Stimulated activated CD4-positive, alpha-beta T cell treated with anti-CD3 and anti-CD28 coated beads, Interleukin-2, amount 100 ng/mL, for 48 hours (primary cell): ENCODE measurements around the gene CASZ1.

Experiments
- DNase-seq, 2 donors: peaks; one replicate each; pipeline ENCODE4 v3.0.0-alpha.2; 2020

CASZ1 gene

GRCh38 chr1:10650556-10651388 lies 145.7 kb downstream of the CASZ1 start:
- no peak for DNase-seq

DNA sequence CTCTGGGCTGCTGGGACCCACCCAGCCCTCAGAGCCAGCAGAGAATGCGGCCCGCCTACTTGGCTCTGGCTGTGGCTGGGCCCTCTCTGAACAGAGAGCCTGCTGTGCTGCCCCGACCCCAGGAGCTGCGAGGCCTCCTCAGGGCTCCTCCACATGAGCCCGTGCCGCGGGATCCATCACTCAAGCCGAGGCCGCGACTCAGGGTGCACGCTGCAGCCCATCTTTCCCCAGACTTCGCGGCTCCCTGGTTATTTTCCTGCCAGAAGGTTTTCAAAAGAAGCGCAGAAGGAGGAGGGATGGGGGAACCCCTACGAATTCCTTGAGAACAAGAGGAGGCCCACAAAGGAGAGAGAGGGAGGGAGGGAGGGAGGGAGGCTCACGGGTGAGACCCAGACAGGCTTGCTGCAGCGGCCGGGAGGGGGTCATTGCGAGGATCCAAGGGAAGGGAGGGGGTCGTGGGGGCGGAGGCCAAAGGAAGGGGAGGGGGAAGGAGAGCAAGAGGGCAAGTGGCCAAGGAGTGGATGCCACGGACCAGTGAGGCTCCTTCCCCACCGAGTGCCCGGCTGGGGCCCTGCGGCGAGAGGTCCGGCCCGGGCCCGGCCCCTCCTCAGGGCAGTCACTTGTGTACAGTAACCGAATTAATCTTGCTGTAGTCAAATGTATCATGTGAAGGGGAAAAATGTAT lies 146.8 kb downstream of the CASZ1 start:
- no peak for DNase-seq

DNA sequence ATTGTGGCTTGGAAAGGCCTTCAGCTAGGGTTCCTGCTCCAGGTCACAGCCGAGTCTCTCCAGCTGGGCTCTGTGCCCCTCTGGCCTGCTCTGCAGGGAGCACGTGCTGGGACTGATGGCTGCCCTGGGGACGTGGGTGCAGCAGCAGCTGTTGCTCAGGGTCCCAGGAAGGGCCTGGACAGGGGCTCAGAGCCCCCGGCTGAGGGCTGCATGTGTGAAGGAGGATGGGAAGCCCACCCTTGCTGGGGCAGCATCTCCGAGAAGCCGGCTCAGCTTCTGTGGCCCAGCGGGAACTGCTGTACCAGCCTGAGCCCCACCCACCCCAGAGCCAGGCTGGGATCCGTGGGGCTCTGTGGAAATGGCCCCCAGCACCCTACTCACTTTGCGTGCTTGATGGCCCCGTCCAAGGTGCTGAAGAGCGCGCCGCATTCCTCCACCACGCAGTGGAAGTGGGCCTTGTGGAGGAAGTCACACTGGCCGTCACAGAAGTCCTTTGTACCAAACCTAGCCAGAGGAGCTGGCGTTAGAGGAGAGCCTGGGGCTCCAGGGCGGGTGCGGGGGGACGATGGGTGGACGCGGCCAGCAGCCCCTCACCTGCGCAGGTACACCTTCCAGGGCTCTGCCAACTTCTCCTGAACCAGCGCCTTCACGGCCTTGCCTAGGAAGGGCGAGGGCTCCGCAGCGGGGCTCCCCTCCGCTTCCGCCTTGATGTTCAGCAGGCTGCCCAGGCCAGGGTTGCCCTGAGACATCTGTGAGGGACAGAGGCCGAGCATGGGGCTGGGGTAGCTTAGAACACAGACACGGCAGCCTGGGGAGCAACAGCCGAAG lies 147.5 kb downstream of the CASZ1 start:
- DNase-seq: no peak

GRCh38 chr1:10647414-10648170 lies 148.9 kb downstream of the CASZ1 start:
- DNase-seq: no peak

DNA sequence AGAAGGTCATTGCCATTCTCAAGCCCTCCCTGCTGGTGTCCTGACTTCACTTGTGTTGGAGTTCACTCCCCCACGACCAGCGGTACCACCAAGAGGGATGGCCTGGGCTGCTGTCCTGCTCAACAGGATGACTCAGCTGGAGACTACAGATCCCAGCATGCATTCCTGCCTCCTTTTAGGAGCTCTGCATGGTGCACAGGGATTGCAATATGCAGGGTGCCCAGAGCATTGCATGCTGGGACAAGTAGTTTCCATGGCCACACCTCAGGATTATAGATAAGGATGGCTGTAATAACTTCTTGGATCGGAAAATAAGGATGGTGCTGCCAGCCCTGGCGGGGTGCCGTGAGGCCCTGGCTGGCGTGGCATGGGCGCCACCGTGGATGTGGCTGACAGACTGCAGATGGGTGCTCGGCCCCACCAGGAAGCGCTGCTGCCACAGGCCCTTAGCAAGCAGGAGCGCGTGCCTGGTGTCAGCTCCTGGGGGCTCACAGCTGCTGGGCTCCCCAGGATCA lies 150.0 kb downstream of the CASZ1 start:
- no peak for DNase-seq

DNA sequence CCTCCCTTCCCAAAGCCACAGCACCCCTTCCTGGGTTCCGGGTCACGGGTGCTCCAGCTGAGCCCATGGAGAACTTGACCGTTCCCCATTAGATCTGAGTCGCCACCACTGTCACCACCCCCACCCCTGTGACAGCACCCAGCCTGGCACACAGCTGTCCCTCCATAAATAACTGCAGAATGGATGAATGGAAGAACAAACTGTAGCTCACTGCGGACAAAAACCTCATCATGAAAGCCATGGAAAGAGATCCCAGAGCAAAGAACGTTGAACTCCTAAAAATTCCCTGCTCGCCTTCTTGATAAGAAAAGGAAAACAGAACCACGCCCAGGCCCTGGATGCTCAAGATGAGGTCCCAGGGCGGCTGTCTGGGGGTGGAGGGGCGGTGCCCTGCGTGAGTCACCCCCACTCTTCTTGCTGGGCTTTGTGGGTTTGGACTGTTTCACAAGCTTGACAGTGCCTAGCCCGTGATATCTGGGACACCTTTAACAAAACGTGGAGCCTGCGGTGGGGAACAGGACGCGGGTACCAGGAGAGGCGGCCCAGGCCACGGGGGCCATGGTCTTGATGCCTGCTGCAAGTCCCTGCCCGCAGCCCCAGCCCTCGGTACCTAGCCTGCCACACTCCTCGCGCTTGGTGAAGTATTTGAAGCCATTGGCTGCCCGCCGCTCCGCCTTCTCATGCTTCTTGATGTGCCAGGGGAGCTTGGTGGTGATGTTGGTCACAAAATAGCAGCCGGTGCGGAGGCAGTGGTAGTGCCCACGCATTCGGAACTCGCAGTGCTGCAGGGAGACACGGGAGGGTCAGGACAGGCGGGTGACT lies 151.9 kb downstream of the CASZ1 start:
- no peak for DNase-seq

DNA sequence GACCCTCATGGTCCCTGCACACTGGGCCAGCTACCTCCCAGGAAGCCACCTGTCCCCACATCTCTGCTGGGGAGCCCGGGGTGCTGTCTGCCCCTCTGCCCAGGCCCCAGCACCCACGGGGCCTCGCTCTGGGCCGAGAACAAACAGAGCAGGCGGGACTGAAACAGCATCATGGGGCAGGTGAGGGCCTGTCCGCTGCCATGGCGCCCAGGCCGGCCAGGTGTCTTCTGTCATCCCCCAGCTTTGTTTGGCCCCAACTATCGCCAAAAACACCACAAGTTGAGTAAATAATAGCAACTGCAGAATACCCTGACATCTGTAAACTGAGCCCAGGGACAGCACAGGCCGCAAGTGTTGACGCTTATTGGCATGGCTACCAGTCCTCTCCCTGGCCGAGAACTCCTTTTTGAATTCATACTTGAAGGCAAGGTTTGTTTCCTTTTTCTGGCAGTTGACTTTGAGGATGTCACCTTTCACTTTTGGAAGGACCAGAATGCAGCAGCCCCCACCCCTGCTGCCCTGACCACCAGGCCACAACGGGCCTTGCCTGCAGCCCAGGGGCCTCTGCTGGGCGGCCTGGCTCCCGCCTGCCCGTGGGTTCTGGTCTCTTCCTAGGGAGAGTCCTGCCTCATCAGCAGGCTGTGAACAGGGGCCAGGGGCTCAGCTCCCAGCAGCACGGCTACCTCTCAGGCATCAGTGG lies 152.7 kb downstream of the CASZ1 start:
- DNase-seq: no peak

GRCh38 chr1:10642403-10643080 lies 153.9 kb downstream of the CASZ1 start:
- no peak for DNase-seq

GRCh38 chr1:10641976-10642375 lies 154.5 kb downstream of the CASZ1 start:
- DNase-seq: no peak

DNA sequence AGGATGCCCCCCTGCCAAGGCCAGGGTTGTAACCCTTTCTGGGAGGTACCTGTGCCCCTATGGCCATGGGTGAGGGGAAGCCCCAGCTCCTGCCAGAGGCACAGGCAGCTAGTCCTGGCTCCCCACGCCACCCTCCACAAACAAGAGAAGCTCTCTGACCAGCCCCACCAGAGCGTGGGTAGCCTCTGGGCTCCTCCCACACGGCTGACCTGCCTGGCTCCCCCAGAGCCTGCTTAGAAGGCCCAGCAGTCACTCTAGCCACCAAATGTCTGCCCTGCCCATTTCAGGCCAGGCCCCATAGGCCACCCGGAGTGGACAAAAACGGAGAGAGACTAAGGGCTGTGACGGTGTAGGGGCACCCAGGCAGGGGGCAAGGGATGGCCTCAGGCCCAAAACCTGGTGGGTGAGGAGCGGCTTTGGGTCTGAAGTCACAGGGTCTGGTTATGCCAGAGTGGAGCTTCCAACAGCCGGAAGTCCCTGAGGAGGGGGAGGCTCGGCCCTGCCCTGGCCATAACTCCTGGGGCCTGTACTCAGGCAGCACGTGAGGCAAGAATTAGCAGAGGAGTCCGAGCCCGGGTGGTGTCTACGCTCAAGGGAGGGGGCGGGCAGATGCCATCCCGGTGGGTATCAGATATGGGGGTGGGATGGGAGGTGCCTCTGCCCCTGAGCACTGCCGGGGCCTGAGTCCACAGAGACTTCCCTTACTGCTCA lies 155.4 kb downstream of the CASZ1 start:
- DNase-seq: no peak

DNA sequence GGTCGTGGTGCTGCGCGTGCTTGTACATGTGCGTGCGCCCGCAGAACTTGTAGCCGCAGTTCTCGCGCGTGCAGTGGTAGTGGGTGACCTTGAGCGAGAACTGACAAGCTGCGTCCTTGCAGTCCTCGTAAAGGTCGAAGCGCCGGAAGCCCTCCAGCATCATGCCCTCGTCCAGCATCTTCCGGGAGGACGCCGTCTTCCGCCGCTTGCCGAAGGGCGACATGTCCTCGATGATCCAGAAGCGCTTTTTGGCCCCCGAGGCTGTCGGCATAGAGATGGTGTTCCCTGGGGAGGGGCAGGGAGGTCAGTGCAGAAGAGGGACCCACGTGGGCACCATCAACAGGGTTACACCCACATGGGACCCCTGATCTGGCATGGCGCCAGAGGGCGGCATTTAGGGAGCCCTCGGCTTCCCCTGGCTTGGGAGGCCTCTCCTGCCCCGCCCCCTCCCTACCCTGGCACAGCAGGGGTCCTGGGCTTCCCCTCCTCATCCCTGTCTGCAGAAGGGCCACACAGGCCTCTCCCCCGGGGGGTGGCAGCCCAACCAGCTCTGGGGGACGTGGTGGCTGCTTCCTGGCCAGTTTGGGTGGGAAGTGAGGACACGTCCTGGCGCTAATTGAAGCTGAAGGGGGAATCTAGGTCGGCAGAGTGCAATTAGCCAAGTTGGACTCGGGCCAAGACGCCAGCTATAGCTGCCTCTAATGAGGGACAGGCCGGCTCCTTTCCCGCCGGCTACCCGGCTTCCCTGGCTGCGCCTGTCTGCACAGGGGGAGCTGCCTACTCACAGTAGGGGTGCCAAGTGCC lies 156.5 kb downstream of the CASZ1 start:
- no peak for DNase-seq

DNA sequence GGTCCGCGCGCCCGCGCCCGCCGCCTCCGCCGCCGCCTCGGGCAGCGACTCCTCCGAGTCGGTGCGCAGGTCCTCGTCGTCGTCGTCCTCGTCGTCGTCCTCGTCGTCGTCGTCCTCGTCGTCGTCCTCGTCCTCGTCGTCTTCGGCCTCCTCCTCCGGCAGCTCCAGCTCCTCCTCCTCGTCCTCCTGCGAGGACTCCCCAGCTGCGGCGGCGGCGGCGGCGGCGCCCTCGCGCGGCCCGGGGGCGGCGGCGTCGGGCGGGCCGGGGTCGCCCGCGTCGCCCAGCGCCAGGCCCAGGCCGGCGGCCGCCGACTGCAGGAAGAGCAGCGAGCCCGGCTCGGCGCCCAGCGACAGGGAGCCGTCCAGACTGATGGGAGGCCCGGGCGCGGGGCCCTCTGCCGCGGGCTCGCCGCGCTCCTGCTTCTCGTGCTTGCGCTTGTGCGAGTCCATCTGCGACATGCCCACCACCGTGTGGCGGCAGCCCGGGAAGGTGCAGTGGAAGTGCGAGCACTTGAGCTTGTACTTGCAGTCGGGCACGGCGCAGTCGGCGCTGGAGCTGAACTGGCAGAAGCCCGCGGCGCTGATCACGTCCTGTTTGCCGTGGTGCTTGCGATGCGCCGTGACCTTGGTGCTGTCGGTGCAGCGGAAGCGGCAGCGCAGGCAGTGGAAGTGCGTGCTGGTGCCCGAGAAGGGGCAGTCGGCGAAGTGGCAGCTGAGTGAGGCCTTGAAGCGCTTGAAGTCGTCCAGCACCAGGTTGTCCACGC lies 157.3 kb downstream of the CASZ1 start:
- no peak for DNase-seq

- no peak for DNase-seq
Observed at GRCh38 chr1:10638559-10639005, 157.9 kb downstream of the CASZ1 start.

DNA sequence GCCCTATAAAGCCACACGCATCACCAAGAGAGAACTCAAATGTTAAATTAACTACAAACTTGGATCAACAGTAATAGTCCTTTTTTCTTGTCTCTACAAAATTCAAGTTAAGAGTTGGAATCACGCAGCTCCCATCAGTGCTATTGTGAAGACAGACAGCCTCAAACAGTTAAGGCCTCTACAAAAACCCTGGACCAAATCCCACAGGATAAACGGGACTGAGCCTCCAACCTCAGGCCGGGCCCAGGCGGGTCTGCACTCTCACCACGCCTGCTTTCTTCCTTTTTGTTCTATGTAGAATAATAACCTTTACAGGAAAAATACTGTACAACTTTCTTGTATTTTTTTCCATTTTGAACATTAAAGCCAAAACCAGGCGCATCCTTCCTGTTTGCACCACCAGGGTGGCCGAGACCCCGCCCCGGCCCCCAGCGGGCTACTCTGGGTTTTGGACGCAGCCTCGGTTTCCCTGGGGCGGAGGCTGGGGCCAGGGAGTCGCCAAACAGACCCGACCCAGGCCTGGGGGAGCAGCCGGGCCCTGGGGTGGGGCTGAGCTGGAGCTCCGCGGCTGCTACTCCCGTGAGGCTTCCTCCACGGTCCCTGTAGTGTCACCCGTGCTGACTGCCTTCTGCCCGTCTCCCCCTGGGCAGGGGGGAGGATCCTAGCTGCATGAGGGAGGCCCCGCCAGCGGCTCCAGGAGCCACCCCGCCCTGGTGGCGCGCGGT lies 158.4 kb downstream of the CASZ1 start:
- peak in 1 of 2 donors; percentile 7 for DNase-seq

DNA sequence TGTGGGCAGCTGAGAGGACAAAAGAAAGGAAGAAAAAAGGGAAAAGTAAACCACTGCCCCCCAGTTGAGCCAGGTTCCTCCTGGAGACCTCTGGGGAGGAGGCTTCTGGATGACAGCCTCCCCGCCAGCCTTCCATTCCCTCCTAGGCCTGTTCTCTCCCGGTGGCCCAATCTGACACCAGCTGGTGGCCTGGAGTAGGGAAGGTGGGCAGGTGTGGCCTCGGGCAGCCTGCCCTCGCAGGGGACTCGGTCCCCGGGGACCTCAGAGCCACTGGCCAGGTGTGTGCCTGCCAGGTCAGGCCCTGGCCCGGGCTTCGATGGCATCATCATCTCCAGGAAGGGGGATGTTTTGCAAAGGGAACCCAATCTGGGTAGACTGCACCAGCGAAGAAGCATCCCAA lies 159.0 kb downstream of the CASZ1 start:
- DNase-seq: no peak

GRCh38 chr1:10635992-10636391 lies 160.5 kb downstream of the CASZ1 start:
- DNase-seq: no peak
